Measurements from ENCODE around the gene PIK3C2G. TPM values are rescaled to one million over a fixed set of nuclear protein-coding genes. Genes with fewer than 3 reads are reported as not detected.

The PIK3C2G gene
- total and polyA plus RNA-seq, 2 of the 4 experiments (the other 2 are of a cell fraction) = not detected

- H3K14ac ChIP-seq (replicated peaks; ENCODE audit: low read depth, low read length) = no peak overlapping the region
- no peak overlapping the region for H2AK5ac ChIP-seq (ENCODE audit: low read depth, low read length)
- dilution Hi-C loops (cut with HindIII; ENCODE audit: low sequenced_read_pairs, unreplicated experiment) = no loop called here
- H2BK20ac ChIP-seq (ENCODE audit: low read depth, low read length) = no peak overlapping the region
- no peak overlapping the region for H3K18ac ChIP-seq (ENCODE audit: low read depth, low read length)
- ATAC-seq (ENCODE audit: low read depth) = no peak
- TF ChIP-seq CEBPB (IDR thresholded peaks at IDR 0.05; ENCODE audit: low read depth, low read length) (no peak), POLR2A (IDR thresholded peaks at IDR 0.05; ENCODE audit: low read depth, low read length) (no peak), MAZ (IDR thresholded peaks at IDR 0.05; ENCODE audit: borderline replicate concordance, low read depth, low read length) (no peak), MAFK (IDR thresholded peaks at IDR 0.05; ENCODE audit: low read depth, low read length) (no peak), RCOR1 (IDR thresholded peaks at IDR 0.05; ENCODE audit: insufficient replicate concordance, low read length) (no peak)
- H4K8ac ChIP-seq (ENCODE audit: low read depth in 2 of 2, low read length in 2 of 2) = no peak overlapping the region
- in situ Hi-C loops (cut with MboI; ENCODE audit: low sequenced_read_pairs) = no loop called here
- H2BK5ac ChIP-seq (ENCODE audit: low read depth, low read length, poor library complexity, severe bottlenecking) = no peak overlapping the region
- no peaks in the 10 kb centered on the region for H3K79me1 ChIP-seq (ENCODE audit: low read depth in 1 of 2, low read length in 2 of 2)
- no CpG with 5 or more reads among the region's 3 CpGs for WGBS, 2 experiments (ENCODE audit: extremely low coverage in 2 of 2, insufficient read length in 1 of 2)
- no peak overlapping the region for H3K9ac ChIP-seq (ENCODE audit: low read depth, low read length)
- H3K4me2 ChIP-seq (ENCODE audit: low read depth, low read length) = no peak overlapping the region
- no peak overlapping the region for H4K5ac ChIP-seq (ENCODE audit: low read depth, low read length)
- no peak overlapping the region for H3K27ac ChIP-seq (ENCODE audit: insufficient read depth, low read length)
- intact Hi-C loops (cut with micrococcal nuclease) = no loop called here
- H3K4me1 ChIP-seq (ENCODE audit: control insufficient read depth, insufficient read depth, low read length) = no peaks in the 10 kb centered on the region
- no peak overlapping the region for H2BK120ac ChIP-seq (ENCODE audit: low read depth, low read length)
- no peak overlapping the region for H2AFZ ChIP-seq (replicated peaks; ENCODE audit: low read length, poor library complexity)
- H3K9me1 ChIP-seq (ENCODE audit: insufficient read depth, low read length) = no peaks in the 10 kb centered on the region; the same call in 1 of the 2 replicates
- CTCF ChIA-PET = no interaction called here
- DNase-seq = no peak
- H3K36me3 ChIP-seq (ENCODE audit: control insufficient read depth, insufficient read depth, low read length) = no peaks in the 10 kb centered on the region
- H4K20me1 ChIP-seq (ENCODE audit: insufficient read depth, low read length) = no peaks in the 10 kb centered on the region
- no peaks in the 10 kb centered on the region for H3K27me3 ChIP-seq (ENCODE audit: control insufficient read depth, insufficient read depth, low read length)
- H2BK15ac ChIP-seq (ENCODE audit: low read depth, low read length) = no peak overlapping the region
- no TSS peak for BruUV-seq (replicated peaks)
- POLR2A ChIA-PET (ENCODE audit: unreplicated experiment) = no interaction called here
- H3K4me3 ChIP-seq (ENCODE audit: insufficient read depth, low read depth, low read length) = no peak overlapping the region
- no peak overlapping the region for H4K91ac ChIP-seq (ENCODE audit: insufficient read depth, low read depth, low read length)
- no peak overlapping the region for H3K23ac ChIP-seq (ENCODE audit: low read depth, low read length)
- no peak overlapping the region for H3K4ac ChIP-seq (ENCODE audit: low read depth, low read length)
- no peaks in the 10 kb centered on the region for H3K9me3 ChIP-seq (ENCODE audit: control insufficient read depth, insufficient read depth, low read length)
- H2AK9ac ChIP-seq (replicated peaks; ENCODE audit: low read depth, low read length, poor library complexity) = no peak overlapping the region
- no peak overlapping the region for H3K56ac ChIP-seq (ENCODE audit: extremely low read depth, insufficient read depth, low read length)
These were observed 78.9 kb downstream of the PIK3C2G start for GRCh38 chr12:18340186-18340585.

Measured in IMR-90 (cell line).